ENCODE results near the gene POU2F3. TPM values are rescaled to one million over a fixed set of nuclear protein-coding genes. Genes with fewer than 3 reads are reported as not detected.
A peak's percentile ranks its signal among the peaks of the same experiment; 100 is the strongest.

Gene POU2F3
- total RNA-seq, 1 donor from 2014 or later: not detected

- peaks cover 1% of the 10 kb centered on the region for H3K9me3 Mint-ChIP-seq
- peak overlapping the region; percentile 91 for H3K4me3 Mint-ChIP-seq
- TF ChIP-seq CTCF (IDR thresholded peaks at IDR 0.05): no peak
- H3K36me3 Mint-ChIP-seq (ENCODE audit: low read depth): peaks cover 2% of the 10 kb centered on the region
- ATAC-seq (ENCODE audit: low read depth): no peak
- H3K27me3 Mint-ChIP-seq: peaks cover 42% of the 10 kb centered on the region
- no peak for DNase-seq
- H3K4me1 Mint-ChIP-seq: peaks cover 37% of the 10 kb centered on the region
- CTCF ChIA-PET: no interaction called here
- H3K27ac Mint-ChIP-seq: peak overlapping the region; percentile 74
- POLR2A ChIA-PET: interaction anchor here (0.5 kb wide), 1 partner anchor 1199 kb away, joined by 4 read pairs; no protein-coding TSS in a partner anchor
- intact Hi-C loops (cut with micrococcal nuclease): loop anchor here (5.0 to 10.0 kb wide), 5 partner anchors 95 to 1255 kb away; partner anchors contain the start of genes SC5D and TBCEL
Observed at GRCh38 chr11:120337355-120338106, 97.6 kb downstream of the POU2F3 start.

GRCh38 chr11:120338107-120338933, 98.4 kb downstream of the POU2F3 start:
- ChIA-PET CTCF (no interaction called here), POLR2A (interaction anchor here (0.5 kb wide), 1 partner anchor 1198 kb away, joined by 4 read pairs; no protein-coding TSS in a partner anchor)
- Mint-ChIP-seq H3K9me3 (peaks cover 1% of the 10 kb centered on the region), H3K27ac (no peak overlapping the region), H3K4me3 (peak overlapping the region; percentile 91), H3K4me1 (peaks cover 38% of the 10 kb centered on the region), H3K36me3 (ENCODE audit: low read depth) (peaks cover 2% of the 10 kb centered on the region), H3K27me3 (peaks cover 40% of the 10 kb centered on the region)
- no peak for ATAC-seq (ENCODE audit: low read depth)
- TF ChIP-seq CTCF (IDR thresholded peaks at IDR 0.05): no peak
- DNase-seq: no peak
- intact Hi-C loops (cut with micrococcal nuclease): loop anchor here (5.0 to 10.0 kb wide), 5 partner anchors 94 to 1254 kb away; partner anchors contain the start of genes SC5D and TBCEL

GRCh38 chr11:120339394-120339890, 99.5 kb downstream of the POU2F3 start:
- peaks cover 48% of the 10 kb centered on the region for H3K4me1 Mint-ChIP-seq
- DNase-seq: no peak
- H3K36me3 Mint-ChIP-seq (ENCODE audit: low read depth): peaks cover 2% of the 10 kb centered on the region
- peaks cover 36% of the 10 kb centered on the region for H3K27me3 Mint-ChIP-seq
- ChIA-PET CTCF (interaction anchor here (0.7 kb wide), 1 partner anchor 346 kb away, joined by 3 read pairs; no protein-coding TSS in a partner anchor), POLR2A (interaction anchor here (0.5 kb wide), 1 partner anchor 869 kb away, joined by 5 read pairs; no protein-coding TSS in a partner anchor)
- TF ChIP-seq CTCF (IDR thresholded peaks at IDR 0.05): no peak
- H3K4me3 Mint-ChIP-seq: no peak overlapping the region
- intact Hi-C loops (cut with micrococcal nuclease): loop anchor here (5.0 to 10.0 kb wide), 5 partner anchors 93 to 1253 kb away; partner anchors contain the start of genes SC5D and TBCEL
- H3K9me3 Mint-ChIP-seq: peaks cover 1% of the 10 kb centered on the region
- H3K27ac Mint-ChIP-seq: no peak overlapping the region
- ATAC-seq (ENCODE audit: low read depth): no peak

- no peak overlapping the region for H3K4me3 Mint-ChIP-seq
- peaks cover 50% of the 10 kb centered on the region for H3K4me1 Mint-ChIP-seq
- no peak for TF ChIP-seq CTCF (IDR thresholded peaks at IDR 0.05)
- ChIA-PET CTCF (no interaction called here), POLR2A (no interaction called here)
- peaks cover 40% of the 10 kb centered on the region for H3K27me3 Mint-ChIP-seq
- H3K27ac Mint-ChIP-seq: no peak overlapping the region
- no peak for ATAC-seq (ENCODE audit: low read depth)
- intact Hi-C loops (cut with micrococcal nuclease): loop anchor here (10.0 kb wide), 2 partner anchors 586 to 1234 kb away; no protein-coding TSS in a partner anchor
- no peak for DNase-seq
- peaks cover 1% of the 10 kb centered on the region for H3K9me3 Mint-ChIP-seq
- peaks cover 2% of the 10 kb centered on the region for H3K36me3 Mint-ChIP-seq (ENCODE audit: low read depth)
Observed at GRCh38 chr11:120340529-120340928, 100.6 kb downstream of the POU2F3 start.
